HL-60 (cell line): ENCODE measurements around the gene PTP4A2.
"Not testable (repeated sequence)": the region's sequence is repeated elsewhere in the genome, so short reads cannot be mapped to it uniquely, and the experiment has no call there.

ENCODE experiments used
- DNase-seq, 2 experiments: peaks; one replicate each; pipeline ENCODE4 v3.0.0-alpha.2; 2010 to 2020; ENCODE audit warnings: low read depth in 1 of 2, low spot score in 1 of 2
- H3K27ac ChIP-seq: fragments of 250-450 bp; sonication (Bioruptor Pico); replicated peaks from 2 replicates; pipeline ENCODE4 v1.5.1; 2020; ENCODE audit warnings: mild to moderate bottlenecking, moderate library complexity
- H3K27me3 ChIP-seq: fragments of 250-450 bp; sonication (Bioruptor Pico); 2 replicates; pipeline ENCODE4 v1.5.1; 2021; ENCODE audit warnings: mild to moderate bottlenecking, moderate library complexity; ENCODE audit not compliant: insufficient read depth, poor library complexity, severe bottlenecking
- H3K4me3 ChIP-seq: replicated peaks from 2 replicates; pipeline ENCODE4 v1.5.1; 2011; ENCODE audit warnings: mild to moderate bottlenecking, control low read depth, low read length; ENCODE audit not compliant: insufficient read depth
- GABPA ChIP-seq: IDR thresholded peaks from 2 replicates; pipeline ENCODE4 v1.6.1; 2012; ENCODE audit warnings: low read depth
- POLR2AphosphoS5 ChIP-seq: IDR thresholded peaks from 2 replicates; pipeline ENCODE4 v1.6.1; 2012; ENCODE audit warnings: low read depth
- SPI1 ChIP-seq: IDR thresholded peaks from 2 replicates; pipeline ENCODE4 v1.6.1; 2012; ENCODE audit warnings: low read depth, mild to moderate bottlenecking, borderline replicate concordance
- TF ChIP-seq, protein P1 (sequence below): IDR thresholded peaks from one replicate; pipeline ENCODE4 v1.5.1; 2011; ENCODE audit warnings: low read length, control low read depth, inconsistent platforms; ENCODE audit not compliant: insufficient read depth
- TF ChIP-seq, protein P2 (sequence below): IDR thresholded peaks from 2 replicates; pipeline ENCODE4 v1.6.1; 2012; ENCODE audit warnings: low read depth; ENCODE audit not compliant: insufficient replicate concordance

PTP4A2 gene

DNA sequence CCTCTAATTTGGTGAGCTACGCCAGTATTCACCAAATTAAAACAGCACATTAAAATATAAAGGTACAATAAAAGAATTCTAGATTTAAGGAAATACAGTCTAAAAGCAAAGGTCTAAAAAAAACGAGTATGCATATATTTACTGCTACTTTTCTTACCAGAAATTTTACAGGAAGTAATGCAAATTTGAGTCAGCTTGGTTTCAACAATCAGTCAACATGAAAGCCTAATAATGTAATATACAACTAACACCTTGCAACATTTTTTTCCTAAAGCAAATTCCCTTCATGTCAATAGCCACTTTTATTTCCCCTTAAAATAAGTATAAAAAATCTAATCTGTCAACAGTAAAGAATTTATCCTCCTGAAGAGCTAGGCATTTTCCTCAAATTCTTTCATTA is 11.9 kb downstream of the PTP4A2 start:
- TF ChIP-seq, protein P1, sequence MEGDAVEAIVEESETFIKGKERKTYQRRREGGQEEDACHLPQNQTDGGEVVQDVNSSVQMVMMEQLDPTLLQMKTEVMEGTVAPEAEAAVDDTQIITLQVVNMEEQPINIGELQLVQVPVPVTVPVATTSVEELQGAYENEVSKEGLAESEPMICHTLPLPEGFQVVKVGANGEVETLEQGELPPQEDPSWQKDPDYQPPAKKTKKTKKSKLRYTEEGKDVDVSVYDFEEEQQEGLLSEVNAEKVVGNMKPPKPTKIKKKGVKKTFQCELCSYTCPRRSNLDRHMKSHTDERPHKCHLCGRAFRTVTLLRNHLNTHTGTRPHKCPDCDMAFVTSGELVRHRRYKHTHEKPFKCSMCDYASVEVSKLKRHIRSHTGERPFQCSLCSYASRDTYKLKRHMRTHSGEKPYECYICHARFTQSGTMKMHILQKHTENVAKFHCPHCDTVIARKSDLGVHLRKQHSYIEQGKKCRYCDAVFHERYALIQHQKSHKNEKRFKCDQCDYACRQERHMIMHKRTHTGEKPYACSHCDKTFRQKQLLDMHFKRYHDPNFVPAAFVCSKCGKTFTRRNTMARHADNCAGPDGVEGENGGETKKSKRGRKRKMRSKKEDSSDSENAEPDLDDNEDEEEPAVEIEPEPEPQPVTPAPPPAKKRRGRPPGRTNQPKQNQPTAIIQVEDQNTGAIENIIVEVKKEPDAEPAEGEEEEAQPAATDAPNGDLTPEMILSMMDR: no peak
- TF ChIP-seq, protein P2, sequence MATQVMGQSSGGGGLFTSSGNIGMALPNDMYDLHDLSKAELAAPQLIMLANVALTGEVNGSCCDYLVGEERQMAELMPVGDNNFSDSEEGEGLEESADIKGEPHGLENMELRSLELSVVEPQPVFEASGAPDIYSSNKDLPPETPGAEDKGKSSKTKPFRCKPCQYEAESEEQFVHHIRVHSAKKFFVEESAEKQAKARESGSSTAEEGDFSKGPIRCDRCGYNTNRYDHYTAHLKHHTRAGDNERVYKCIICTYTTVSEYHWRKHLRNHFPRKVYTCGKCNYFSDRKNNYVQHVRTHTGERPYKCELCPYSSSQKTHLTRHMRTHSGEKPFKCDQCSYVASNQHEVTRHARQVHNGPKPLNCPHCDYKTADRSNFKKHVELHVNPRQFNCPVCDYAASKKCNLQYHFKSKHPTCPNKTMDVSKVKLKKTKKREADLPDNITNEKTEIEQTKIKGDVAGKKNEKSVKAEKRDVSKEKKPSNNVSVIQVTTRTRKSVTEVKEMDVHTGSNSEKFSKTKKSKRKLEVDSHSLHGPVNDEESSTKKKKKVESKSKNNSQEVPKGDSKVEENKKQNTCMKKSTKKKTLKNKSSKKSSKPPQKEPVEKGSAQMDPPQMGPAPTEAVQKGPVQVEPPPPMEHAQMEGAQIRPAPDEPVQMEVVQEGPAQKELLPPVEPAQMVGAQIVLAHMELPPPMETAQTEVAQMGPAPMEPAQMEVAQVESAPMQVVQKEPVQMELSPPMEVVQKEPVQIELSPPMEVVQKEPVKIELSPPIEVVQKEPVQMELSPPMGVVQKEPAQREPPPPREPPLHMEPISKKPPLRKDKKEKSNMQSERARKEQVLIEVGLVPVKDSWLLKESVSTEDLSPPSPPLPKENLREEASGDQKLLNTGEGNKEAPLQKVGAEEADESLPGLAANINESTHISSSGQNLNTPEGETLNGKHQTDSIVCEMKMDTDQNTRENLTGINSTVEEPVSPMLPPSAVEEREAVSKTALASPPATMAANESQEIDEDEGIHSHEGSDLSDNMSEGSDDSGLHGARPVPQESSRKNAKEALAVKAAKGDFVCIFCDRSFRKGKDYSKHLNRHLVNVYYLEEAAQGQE: no peak
- TF ChIP-seq GABPA (no peak), SPI1 (no peak), POLR2AphosphoS5 (no peak)
- Histone ChIP-seq H3K27ac (no peak overlapping the region), H3K27me3 (no peaks in the 10 kb centered on the region), H3K4me3 (no peak overlapping the region)
- DNase-seq: no peak

DNA sequence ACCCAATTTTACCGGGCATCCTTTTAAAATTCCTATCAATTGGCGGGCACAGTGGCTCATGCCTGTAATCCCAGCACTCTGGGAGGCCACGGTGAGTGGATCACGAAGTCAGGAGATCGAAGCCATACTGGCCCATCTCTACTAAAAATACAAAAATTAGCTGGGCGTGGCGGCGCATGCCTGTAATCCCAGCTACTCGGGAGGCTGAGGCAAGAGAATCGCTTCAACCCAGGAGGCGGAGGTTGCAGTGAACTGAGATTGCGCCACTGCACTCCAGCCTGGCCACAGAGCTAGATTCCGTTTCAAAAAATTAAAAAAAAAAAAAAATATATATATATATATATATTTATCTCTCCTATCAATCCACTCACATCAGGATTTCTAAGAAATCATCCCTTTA is 12.3 kb downstream of the PTP4A2 start:
- H3K27me3 ChIP-seq, H3K27ac ChIP-seq, H3K4me3 ChIP-seq, DNase-seq: not testable (repeated sequence)

DNA sequence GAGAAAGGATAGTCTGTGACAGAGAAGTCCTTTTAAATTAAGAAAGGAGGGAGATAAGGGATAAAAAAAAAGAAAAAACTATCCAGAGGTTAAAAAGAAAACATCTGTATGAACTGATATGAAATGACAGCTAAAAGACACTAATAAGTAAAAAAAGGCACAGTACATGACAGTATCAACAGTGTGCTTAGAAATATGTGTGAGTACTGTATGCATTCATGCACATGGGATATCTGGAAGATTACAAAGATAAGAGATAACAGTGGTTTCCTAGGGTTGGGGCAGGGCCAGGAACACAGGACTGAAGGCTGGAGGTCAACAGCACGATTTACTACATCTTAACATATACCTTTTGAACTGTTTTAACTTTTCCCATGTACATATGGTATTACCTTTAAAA is 13.3 kb downstream of the PTP4A2 start:
- Histone ChIP-seq H3K27ac (no peak overlapping the region), H3K4me3 (no peak overlapping the region), H3K27me3 (no peaks in the 10 kb centered on the region)
- DNase-seq: no peak
- TF ChIP-seq SPI1: no peak
- TF ChIP-seq, protein P2: no peak
- no peak for TF ChIP-seq POLR2AphosphoS5
- no peak for TF ChIP-seq GABPA
- TF ChIP-seq, protein P1: no peak

DNA sequence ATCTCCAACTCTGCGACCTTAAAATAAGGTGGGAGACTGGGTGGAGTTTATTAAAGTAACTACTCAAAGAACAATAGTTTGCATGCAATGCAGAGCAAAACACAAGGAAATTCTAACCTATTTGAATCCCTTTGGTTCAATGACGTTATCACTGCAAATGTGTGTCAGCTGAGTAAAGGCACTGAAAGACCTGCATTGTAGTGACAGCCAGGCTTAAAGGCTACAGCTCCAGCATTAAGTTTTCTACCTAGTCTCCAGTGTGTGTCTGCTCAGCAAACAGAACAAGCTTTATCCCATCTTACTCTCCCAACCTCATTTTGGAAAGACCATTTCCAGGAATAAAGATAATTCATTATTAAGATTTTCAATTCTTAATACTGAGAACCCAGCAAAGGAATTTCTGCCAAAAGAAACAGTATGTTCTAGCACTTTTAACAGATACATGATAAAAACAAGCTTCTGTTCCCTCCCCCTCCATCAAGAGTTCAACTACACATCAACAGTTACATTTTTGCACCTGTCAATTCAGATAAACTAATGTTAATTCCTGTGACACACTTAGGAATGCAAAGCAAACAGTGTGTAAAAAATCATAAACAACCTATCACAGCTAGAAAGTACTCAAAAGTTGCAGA is 14.2 kb downstream of the PTP4A2 start:
- no peaks in the 10 kb centered on the region for H3K27me3 ChIP-seq
- TF ChIP-seq SPI1 (no peak), GABPA (no peak), POLR2AphosphoS5 (no peak)
- TF ChIP-seq, protein P2: no peak
- TF ChIP-seq, protein P1: no peak
- DNase-seq: no peak
- no peak overlapping the region for H3K4me3 ChIP-seq
- H3K27ac ChIP-seq: no peak overlapping the region; the same call in 1 of the 2 replicates
